ENCODE results near the gene TMEM74B. TPM values are rescaled to one million over a fixed set of nuclear protein-coding genes. Genes with fewer than 3 reads are reported as not detected.

Gene TMEM74B
- 1 to 10 TPM in 1 of 2 donors, under 1 TPM in 1; 0.42 to 3.4 TPM for total RNA-seq
- under 1 TPM; 0.14 to 0.76 TPM for polyA plus RNA-seq

- TF ChIP-seq JUND (IDR thresholded peaks at IDR 0.05) (no peak), GABPA (IDR thresholded peaks at IDR 0.05 in 1 of 2, conservative IDR thresholded peaks at IDR 0.05 in 1 of 2) (no peak), FOXA1 (IDR thresholded peaks at IDR 0.05) (no peak), ATF3 (IDR thresholded peaks at IDR 0.05) (no peak), HNF4A (conservative IDR thresholded peaks at IDR 0.05) (no peak), CTCF (IDR thresholded peaks at IDR 0.05; ENCODE audit: low read depth, low read length, missing input control) (no peak), RXRA (IDR thresholded peaks at IDR 0.05) (no peak), TAF1 (conservative IDR thresholded peaks at IDR 0.05) (no peak), NR2F2 (IDR thresholded peaks at IDR 0.05) (no peak), YY1 (IDR thresholded peaks at IDR 0.05) (no peak), SP1 (IDR thresholded peaks at IDR 0.05) (no peak), HNF4G (IDR thresholded peaks at IDR 0.05) (no peak), EGR1 (IDR thresholded peaks at IDR 0.05; ENCODE audit: low read depth in 2 of 2) (no peak), FOXA2 (IDR thresholded peaks at IDR 0.05) (no peak)
- TF ChIP-seq, protein P1, sequence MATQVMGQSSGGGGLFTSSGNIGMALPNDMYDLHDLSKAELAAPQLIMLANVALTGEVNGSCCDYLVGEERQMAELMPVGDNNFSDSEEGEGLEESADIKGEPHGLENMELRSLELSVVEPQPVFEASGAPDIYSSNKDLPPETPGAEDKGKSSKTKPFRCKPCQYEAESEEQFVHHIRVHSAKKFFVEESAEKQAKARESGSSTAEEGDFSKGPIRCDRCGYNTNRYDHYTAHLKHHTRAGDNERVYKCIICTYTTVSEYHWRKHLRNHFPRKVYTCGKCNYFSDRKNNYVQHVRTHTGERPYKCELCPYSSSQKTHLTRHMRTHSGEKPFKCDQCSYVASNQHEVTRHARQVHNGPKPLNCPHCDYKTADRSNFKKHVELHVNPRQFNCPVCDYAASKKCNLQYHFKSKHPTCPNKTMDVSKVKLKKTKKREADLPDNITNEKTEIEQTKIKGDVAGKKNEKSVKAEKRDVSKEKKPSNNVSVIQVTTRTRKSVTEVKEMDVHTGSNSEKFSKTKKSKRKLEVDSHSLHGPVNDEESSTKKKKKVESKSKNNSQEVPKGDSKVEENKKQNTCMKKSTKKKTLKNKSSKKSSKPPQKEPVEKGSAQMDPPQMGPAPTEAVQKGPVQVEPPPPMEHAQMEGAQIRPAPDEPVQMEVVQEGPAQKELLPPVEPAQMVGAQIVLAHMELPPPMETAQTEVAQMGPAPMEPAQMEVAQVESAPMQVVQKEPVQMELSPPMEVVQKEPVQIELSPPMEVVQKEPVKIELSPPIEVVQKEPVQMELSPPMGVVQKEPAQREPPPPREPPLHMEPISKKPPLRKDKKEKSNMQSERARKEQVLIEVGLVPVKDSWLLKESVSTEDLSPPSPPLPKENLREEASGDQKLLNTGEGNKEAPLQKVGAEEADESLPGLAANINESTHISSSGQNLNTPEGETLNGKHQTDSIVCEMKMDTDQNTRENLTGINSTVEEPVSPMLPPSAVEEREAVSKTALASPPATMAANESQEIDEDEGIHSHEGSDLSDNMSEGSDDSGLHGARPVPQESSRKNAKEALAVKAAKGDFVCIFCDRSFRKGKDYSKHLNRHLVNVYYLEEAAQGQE (IDR thresholded peaks at IDR 0.05) = no peak
- TF ChIP-seq, protein P2, sequence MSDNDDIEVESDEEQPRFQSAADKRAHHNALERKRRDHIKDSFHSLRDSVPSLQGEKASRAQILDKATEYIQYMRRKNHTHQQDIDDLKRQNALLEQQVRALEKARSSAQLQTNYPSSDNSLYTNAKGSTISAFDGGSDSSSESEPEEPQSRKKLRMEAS (IDR thresholded peaks at IDR 0.05) = no peak
- TF ChIP-seq, protein P3, sequence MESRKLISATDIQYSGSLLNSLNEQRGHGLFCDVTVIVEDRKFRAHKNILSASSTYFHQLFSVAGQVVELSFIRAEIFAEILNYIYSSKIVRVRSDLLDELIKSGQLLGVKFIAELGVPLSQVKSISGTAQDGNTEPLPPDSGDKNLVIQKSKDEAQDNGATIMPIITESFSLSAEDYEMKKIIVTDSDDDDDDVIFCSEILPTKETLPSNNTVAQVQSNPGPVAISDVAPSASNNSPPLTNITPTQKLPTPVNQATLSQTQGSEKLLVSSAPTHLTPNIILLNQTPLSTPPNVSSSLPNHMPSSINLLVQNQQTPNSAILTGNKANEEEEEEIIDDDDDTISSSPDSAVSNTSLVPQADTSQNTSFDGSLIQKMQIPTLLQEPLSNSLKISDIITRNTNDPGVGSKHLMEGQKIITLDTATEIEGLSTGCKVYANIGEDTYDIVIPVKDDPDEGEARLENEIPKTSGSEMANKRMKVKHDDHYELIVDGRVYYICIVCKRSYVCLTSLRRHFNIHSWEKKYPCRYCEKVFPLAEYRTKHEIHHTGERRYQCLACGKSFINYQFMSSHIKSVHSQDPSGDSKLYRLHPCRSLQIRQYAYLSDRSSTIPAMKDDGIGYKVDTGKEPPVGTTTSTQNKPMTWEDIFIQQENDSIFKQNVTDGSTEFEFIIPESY (IDR thresholded peaks at IDR 0.05) = no peak
- no peak for DNase-seq (ENCODE audit: low spot score)
- H3K4me1 ChIP-seq (ENCODE audit: control insufficient read depth in 4 of 4, insufficient read depth in 4 of 4, low read length in 3 of 4) = peaks cover 12 to 32% (median 27%) of the 10 kb centered on the region in 4 donors
- no peak within 1 kb of the TSS for H3K27ac ChIP-seq (ENCODE audit: low read depth in 1 of 2, low read length in 2 of 2)
- no peaks in the 10 kb centered on the region for H3K27me3 ChIP-seq (ENCODE audit: control insufficient read depth in 4 of 4, insufficient read depth in 4 of 4, low read length in 3 of 4)
- H3K9ac ChIP-seq (ENCODE audit: low read depth in 1 of 2, low read length in 2 of 2) = no peak within 1 kb of the TSS
- no peaks in the 10 kb centered on the region for H3K9me3 ChIP-seq (ENCODE audit: control insufficient read depth in 4 of 4, low read length in 3 of 4)
- H3K36me3 ChIP-seq (ENCODE audit: control insufficient read depth in 4 of 4, insufficient read depth in 3 of 4, low read depth in 1 of 4, low read length in 3 of 4) = no peaks in the 10 kb centered on the region
- H3K4me3 ChIP-seq (ENCODE audit: low read depth in 1 of 3, low read length in 3 of 3) = peak within 1 kb of the TSS in 2 of 3 donors; percentile 51 to 67
- 2% methylated on average over 76 of the region's 76 CpGs for WGBS
Observed at GRCh38 chr20:1184638-1185315, at the start of gene TMEM74B. TSS of gene TMEM74B (minus strand) at chr20:1184981. CDS start at chr20:1183801, 1,180 bp downstream.

Measured in liver (tissue), 9 donors.